Subcutaneous adipose tissue (tissue), 4 donors: Measurements from ENCODE around the gene RABEP2. TPM values are rescaled to one million over a fixed set of nuclear protein-coding genes. Genes with fewer than 3 reads are reported as not detected.

Experiments used
- CTCF ChIP-seq: fragments of 450-650 bp; IDR thresholded peaks from one replicate; pipeline ENCODE4 v1.5.1; 2016; ENCODE audit warnings: low read depth, mild to moderate bottlenecking, control low read depth, antibody characterized with exemption, moderate library complexity
- total RNA-seq, 4 donors: library from RNA; depleted of rRNA; stranded (reverse); fragments of >200 nt; gene quantifications; one replicate each; pipeline ENCODE4 v1.1.0, GENCODE V29; 2016

RABEP2 gene
- total RNA-seq, 4 donors from 2014 or later = 9.0 to 19.6 (median 16.4) TPM

DNA sequence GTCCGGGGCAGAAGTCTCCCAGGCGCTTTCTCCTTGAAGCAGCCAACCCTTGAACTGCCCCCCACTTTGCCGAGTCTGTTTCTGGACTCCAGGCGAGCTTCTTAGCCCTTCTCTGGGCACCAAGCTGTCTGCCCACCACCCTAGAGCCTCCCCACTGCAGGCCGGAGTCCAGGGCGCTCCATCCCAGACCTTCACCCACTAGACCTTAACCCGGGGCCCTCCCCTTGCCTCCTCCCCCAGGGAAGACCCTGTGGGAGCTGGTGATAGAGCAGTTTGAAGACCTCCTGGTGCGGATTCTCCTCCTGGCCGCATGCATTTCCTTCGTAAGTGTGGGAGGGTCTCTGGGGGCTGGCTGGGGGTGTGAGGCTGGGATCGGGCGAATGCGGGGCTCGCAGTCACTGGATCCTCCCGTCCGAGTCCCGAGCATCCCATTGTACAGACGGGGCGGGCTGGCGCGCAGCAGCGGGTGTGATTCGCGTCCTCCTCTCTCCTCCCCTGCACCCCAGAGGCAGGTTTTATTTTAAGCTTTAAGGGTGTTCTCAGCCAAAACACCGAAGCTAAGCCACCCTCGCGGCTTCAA lies 45.7 kb downstream of the RABEP2 start:
- no peak for TF ChIP-seq CTCF

GRCh38 chr16:28878083-28878926 lies 46.7 kb downstream of the RABEP2 start, which contains the start of gene ATP2A1:
Gene ATP2A1, plus strand, starts transcription at chr16:28878488. Its CDS starts 184 bp downstream, at chr16:28878672.
- no peak for TF ChIP-seq CTCF

- TF ChIP-seq CTCF = no peak
Measured at GRCh38 chr16:28877655-28878000, 47.4 kb downstream of the RABEP2 start.

DNA sequence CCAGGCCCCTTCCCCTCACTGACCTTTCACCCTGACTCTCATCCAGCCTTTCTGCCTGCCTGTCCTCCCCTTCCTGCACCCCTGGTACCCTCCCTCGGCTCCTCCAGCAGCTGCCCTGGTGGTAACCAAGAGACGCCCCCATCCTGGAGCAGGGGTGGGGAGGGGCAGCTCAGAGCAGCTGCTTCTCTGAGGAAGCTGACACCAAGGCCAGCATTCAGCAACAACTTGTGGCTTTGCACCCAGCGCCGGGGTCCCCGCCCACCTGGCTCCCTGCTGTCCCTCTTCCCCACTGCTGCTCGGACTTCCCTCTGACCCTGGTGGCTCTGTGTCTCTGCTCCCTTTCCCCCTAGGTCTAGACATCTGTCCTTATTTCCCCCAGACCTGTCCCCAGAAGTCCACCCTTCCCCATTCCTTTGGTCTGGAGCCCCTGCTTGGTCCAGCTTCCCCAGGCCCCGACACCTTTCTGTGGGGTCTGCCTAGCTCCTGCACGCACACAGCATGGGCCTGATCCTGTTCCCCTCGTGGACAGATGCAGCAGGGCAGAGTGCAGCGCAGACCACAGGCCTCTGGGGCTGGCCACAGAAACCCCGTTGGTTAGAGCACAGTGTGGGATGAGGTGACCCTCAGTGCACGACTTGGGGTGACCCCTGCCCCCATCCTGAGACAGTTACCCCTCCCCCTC lies 47.9 kb downstream of the RABEP2 start:
- TF ChIP-seq CTCF = no peak

- TF ChIP-seq CTCF = no peak
Measured at GRCh38 chr16:28876019-28876659, 48.9 kb downstream of the RABEP2 start.

DNA sequence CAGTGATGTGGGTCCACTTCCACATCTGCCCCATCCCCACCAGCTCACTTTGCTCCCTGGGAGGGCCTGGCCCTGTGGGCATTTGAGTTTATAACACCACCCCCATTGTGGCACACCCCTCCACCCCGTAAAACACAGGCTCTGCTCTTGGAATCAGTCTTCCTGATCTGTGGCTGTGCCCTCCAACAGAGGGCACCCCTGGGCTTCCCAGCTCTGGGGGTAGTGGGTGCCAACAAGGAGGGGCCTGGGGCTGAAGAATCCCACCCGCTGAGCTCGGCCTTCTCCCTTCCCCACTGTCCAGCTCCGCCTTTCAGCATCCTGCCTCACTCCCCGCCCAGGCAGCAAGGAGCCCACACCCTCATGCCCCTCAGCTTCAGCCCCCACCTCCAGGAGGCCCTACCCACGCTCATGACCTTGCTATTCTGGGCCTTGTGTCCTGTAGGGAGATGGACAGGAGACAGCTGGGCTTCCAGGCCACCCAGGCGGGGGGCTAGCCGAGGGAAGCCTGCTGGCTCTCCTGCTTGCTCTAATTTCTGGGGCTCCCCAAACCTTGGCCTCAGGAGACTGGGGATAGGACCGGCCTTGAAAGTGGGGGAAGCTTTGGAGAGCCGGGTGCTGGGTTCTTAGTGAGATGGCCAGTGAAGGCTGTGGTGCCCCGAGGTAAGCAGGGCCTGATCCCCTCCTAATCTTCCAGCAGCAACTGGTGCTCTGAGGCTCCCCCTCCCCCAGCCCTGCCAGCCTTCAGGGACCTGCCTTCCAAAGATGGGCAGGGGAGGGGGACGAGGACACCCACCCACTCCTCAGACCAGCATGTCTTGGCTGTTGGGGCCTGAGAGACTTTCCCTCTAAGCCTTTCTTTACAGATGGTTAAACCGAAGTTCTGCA lies 49.7 kb downstream of the RABEP2 start:
- no peak for TF ChIP-seq CTCF
